GM10266 (cell line): ENCODE measurements around the gene AFF2.

ENCODE experiments used
- DNase-seq: peaks from one replicate; pipeline ENCODE4 v3.0.0; 2012; ENCODE audit errors: extremely low spot score
- TF ChIP-seq, protein P1 (sequence below): IDR thresholded peaks from 2 replicates; pipeline ENCODE4 v1.5.1; 2012; ENCODE audit warnings: mild to moderate bottlenecking, low read depth; ENCODE audit not compliant: control insufficient read depth, insufficient read depth; ENCODE audit errors: missing control alignments

AFF2 gene

DNA sequence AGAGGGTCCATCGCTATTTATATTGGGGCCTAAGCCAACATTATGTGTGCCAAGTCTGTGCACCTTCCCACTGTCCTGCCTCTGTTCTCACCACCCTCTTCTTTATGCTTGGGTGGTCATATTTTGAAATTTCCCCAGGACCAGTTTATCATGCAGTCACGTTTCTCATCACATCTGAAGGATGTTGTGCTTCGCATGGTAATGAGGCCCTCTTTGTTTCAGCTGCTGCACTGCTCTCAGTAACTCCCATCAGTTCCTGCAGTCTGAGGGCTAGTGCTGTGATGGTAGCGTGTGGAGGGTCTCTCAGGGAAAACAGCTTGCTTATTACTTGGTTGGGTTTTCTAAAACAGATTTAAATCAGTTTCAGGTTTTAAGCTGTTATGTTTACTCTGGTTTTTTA lies 288.0 kb downstream of the AFF2 start:
- TF ChIP-seq, protein P1, sequence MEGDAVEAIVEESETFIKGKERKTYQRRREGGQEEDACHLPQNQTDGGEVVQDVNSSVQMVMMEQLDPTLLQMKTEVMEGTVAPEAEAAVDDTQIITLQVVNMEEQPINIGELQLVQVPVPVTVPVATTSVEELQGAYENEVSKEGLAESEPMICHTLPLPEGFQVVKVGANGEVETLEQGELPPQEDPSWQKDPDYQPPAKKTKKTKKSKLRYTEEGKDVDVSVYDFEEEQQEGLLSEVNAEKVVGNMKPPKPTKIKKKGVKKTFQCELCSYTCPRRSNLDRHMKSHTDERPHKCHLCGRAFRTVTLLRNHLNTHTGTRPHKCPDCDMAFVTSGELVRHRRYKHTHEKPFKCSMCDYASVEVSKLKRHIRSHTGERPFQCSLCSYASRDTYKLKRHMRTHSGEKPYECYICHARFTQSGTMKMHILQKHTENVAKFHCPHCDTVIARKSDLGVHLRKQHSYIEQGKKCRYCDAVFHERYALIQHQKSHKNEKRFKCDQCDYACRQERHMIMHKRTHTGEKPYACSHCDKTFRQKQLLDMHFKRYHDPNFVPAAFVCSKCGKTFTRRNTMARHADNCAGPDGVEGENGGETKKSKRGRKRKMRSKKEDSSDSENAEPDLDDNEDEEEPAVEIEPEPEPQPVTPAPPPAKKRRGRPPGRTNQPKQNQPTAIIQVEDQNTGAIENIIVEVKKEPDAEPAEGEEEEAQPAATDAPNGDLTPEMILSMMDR: no peak
- DNase-seq: no peak

DNA sequence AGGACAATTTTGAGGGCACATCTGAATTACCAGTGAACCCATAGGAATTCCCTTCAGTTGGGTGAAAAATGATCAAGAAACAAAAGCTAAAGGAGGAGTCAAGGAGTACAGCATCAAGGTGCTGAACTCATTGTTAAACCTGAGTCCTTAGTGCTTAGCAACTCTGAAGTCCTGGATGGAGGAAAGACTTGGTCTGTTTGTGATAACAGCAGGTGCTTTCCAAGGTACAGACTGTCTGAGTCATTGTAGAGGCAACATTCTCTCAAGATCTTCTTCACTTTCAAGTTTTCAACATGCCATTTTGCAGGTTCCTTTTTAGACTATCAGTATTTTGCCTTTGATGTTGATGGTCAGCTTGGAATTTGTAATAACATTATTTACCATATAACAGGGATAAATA lies 293.9 kb downstream of the AFF2 start:
- no peak for DNase-seq
- TF ChIP-seq, protein P1: no peak

DNA sequence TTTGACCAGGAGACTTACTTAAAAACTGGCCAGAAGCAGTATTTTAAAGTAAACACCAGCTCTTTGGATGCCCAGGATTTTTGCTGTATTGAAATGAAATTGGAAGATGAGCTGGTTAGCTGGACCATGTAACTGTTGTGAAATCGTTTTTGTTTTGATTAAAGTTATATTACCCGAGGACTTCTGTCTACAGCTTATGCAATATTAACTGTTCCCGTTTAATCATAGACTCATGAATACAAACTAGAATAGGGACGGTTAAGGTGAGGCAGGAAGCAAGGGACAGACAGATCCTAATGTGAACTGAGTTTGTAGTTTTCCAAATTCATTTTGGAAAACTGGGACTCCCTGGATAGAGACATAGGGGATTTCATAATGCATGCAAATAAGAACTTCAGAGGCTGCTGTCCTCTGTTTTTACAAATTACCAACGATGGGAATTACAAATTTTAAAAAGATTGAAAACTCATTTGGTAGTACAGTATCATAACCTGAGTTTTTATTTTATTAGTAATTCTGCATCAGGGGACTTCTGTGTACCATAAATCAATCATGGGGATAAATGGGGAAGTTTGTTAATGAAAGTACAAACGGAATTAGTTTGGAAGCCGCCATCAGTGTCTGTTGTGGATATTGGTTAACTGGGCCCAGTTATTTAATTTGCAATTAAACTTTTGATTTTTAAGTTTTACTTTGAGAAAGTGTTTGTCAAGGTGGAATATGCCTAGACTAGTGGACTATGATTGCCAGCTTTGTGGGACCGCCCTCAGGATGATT lies 304.4 kb downstream of the AFF2 start:
- DNase-seq: no peak
- TF ChIP-seq, protein P1: no peak

DNA sequence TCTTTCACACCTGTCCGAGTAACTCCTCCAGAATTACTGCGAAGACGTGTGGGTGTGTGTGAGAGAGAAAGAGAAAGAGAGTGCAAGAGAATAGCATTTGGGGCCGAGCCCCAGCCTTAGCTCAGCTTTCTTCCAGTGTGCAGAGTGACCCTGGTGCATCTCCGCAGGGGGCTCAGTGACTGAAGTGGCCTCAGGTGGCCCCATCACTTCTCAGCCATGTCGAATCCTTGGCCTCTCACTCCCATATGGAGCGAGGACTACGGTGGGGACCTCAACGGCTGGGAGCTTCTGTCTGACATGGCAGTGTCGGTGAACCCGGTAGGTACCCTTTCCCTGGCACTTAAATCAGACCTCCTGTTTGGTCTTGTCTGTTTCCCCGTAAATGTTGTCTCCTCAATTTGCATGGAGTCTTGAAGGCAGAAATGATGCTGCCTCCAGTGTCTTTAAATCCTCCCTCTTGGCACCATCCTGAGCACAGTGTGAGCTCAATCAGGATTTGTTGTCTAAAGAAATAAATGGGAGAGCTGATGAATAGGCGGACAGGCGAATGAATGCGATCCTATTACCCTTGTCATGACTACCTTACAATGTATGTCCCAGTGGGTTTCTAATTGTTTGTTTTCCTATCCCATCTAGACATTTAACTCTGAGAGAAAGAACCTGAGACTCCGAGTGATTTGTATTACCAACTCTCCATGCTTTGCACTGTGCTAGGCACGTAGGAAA lies 305.9 kb downstream of the AFF2 start:
- TF ChIP-seq, protein P1: no peak
- no peak for DNase-seq

DNA sequence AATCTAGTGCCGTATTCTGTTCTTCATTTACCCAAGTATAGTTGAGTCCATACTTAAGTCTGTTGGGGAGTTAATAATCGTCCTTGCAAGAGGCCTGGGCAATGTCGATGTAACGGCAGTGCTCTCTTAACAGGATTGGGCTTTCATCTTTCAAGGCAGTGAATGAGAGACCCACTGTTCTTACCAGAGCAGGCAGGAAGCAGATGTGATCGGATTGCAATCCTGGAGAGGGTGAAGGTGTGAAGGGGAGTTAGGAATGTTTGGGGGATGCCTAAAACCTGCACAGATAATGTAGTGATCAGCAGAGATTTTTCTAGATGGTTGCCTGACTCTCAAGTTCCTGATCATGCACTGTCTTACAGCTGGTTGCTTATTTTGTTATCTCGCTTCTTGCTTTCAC lies 308.4 kb downstream of the AFF2 start:
- TF ChIP-seq, protein P1: no peak
- no peak for DNase-seq

DNA sequence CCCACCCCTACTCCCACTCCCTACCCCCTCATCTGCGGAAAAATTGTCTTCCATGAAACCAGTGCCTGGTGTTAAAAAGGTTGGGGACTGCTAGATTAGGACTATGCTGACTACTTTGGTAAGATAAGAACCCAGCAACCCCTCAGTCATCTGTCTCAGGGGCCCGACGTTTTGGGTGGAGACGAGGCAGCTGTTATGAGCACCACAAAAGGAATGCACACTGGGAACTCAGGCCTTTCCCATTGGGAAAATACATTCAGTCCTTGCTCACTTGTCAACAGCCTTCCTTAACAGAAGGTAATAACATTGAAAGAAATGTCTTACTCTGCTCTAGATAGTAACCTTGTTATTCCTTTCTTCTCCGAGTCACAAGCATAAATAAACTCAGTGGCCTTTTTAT lies 310.8 kb downstream of the AFF2 start:
- TF ChIP-seq, protein P1: no peak
- DNase-seq: no peak

DNA sequence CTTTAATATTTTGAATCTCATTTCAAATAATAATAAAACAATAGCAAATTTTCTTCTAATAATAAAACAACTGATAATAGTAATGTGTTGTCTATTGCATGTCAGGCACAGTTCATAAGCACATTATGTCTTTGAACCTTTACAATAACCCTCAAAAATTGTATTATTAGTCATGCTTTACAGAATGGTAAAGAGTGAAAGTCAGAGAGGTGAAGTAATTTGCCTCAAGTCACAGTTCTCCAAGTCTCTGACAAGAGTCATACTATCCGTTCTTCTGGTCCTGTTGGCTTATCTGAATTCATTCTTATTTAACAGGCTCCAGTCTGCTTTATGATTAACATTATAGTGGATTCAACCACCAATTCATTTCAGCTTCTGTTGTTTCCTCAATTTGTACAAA lies 313.0 kb downstream of the AFF2 start:
- TF ChIP-seq, protein P1: no peak
- DNase-seq: no peak
